ENCODE measurements around the gene BCL2L12. TPM values are rescaled to one million over a fixed set of nuclear protein-coding genes. Genes with fewer than 3 reads are reported as not detected.
"Not testable (repeated sequence)": the region's sequence is repeated elsewhere in the genome, so short reads cannot be mapped to it uniquely, and the experiment has no call there.

Gene BCL2L12, protein sequence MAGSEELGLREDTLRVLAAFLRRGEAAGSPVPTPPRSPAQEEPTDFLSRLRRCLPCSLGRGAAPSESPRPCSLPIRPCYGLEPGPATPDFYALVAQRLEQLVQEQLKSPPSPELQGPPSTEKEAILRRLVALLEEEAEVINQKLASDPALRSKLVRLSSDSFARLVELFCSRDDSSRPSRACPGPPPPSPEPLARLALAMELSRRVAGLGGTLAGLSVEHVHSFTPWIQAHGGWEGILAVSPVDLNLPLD
- 2.4 and 2.9 TPM in 2 replicates for total RNA-seq

GRCh38 chr19:49665351-49666119 is at the start of gene BCL2L12, which contains the start of gene IRF3:
TSS of gene BCL2L12 (plus strand) at chr19:49665933. CDS start at chr19:49666693, 760 bp downstream.
TSS of gene IRF3 (minus strand) at chr19:49665857. CDS start at chr19:49664838, 1,019 bp downstream.
- TF ChIP-seq, protein P1, sequence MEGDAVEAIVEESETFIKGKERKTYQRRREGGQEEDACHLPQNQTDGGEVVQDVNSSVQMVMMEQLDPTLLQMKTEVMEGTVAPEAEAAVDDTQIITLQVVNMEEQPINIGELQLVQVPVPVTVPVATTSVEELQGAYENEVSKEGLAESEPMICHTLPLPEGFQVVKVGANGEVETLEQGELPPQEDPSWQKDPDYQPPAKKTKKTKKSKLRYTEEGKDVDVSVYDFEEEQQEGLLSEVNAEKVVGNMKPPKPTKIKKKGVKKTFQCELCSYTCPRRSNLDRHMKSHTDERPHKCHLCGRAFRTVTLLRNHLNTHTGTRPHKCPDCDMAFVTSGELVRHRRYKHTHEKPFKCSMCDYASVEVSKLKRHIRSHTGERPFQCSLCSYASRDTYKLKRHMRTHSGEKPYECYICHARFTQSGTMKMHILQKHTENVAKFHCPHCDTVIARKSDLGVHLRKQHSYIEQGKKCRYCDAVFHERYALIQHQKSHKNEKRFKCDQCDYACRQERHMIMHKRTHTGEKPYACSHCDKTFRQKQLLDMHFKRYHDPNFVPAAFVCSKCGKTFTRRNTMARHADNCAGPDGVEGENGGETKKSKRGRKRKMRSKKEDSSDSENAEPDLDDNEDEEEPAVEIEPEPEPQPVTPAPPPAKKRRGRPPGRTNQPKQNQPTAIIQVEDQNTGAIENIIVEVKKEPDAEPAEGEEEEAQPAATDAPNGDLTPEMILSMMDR (IDR thresholded peaks at IDR 0.05; ENCODE audit: insufficient read depth, low read length, severe bottlenecking), result no peak
- no peak for FAIRE-seq
- peaks cover 18% of the 10 kb centered on the region for H3K36me3 ChIP-seq (ENCODE audit: control insufficient read depth, insufficient read depth, low read length)
- DNase-seq (ENCODE audit: low read depth), result peak; percentile 90
- H3K27me3 ChIP-seq (ENCODE audit: control insufficient read depth, insufficient read depth, low read length), result no peaks in the 10 kb centered on the region
- peak within 1 kb of the TSS; percentile 68 for H3K4me3 ChIP-seq (ENCODE audit: low read depth, low read length)

DNA sequence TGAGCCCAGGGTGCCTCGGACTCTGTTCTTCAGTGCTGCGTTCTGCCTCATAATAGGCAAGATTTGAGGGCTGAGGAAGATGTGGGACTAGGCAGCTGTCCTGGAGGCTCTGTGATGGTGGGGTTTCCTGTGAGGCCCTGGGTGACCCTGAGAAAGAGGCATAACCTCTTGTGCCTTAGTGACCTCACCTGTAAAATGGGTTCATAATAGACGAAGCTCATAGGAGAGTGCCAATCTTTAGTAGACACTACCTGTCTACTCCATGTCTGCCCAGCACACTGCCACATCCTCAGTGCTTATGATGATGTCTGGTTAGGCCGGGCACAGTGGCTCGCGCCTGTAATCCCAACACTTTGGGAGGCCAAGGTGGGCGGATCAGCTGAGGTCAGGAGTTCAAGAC is 49.2 kb upstream of the BCL2L12 start:
- H3K36me3 ChIP-seq (ENCODE audit: control insufficient read depth, insufficient read depth, low read length), result peaks cover 20% of the 10 kb centered on the region
- TF ChIP-seq, protein P1 (IDR thresholded peaks at IDR 0.05; ENCODE audit: insufficient read depth, low read length, severe bottlenecking), result no peak
- DNase-seq (ENCODE audit: low read depth) (no peak), FAIRE-seq (no peak)
- H3K27me3 ChIP-seq (ENCODE audit: control insufficient read depth, insufficient read depth, low read length), result no peaks in the 10 kb centered on the region
- H3K4me3 ChIP-seq (ENCODE audit: low read depth, low read length), result no peak overlapping the region

GRCh38 chr19:49616945-49617344 is 48.8 kb upstream of the BCL2L12 start:
- TF ChIP-seq, protein P1 (IDR thresholded peaks at IDR 0.05; ENCODE audit: insufficient read depth, low read length, severe bottlenecking), result no peak
- Histone ChIP-seq H3K27me3 (ENCODE audit: control insufficient read depth, insufficient read depth, low read length) (no peaks in the 10 kb centered on the region), H3K4me3 (ENCODE audit: low read depth, low read length) (no peak overlapping the region), H3K36me3 (ENCODE audit: control insufficient read depth, insufficient read depth, low read length) (peaks cover 22% of the 10 kb centered on the region)
- no peak for FAIRE-seq
- DNase-seq (ENCODE audit: low read depth), result no peak

- peaks cover 20% of the 10 kb centered on the region for H3K36me3 ChIP-seq (ENCODE audit: control insufficient read depth, insufficient read depth, low read length)
- DNase-seq (ENCODE audit: low read depth); H3K27me3 ChIP-seq (ENCODE audit: control insufficient read depth, insufficient read depth, low read length); FAIRE-seq; H3K4me3 ChIP-seq (ENCODE audit: low read depth, low read length): not testable (repeated sequence)
These were observed 47.9 kb upstream of the BCL2L12 start for GRCh38 chr19:49617860-49618259.

- FAIRE-seq, result no peak
- no peak for DNase-seq (ENCODE audit: low read depth)
These were observed 40.5 kb upstream of the BCL2L12 start for GRCh38 chr19:49624967-49625910.

More at GRCh38 chr19:49624967-49625910, 40.5 kb upstream of the BCL2L12 start:
- Histone ChIP-seq H3K4me3 (ENCODE audit: low read depth, low read length) (no peak overlapping the region), H3K27me3 (ENCODE audit: control insufficient read depth, insufficient read depth, low read length) (no peaks in the 10 kb centered on the region), H3K36me3 (ENCODE audit: control insufficient read depth, insufficient read depth, low read length) (peaks cover 7% of the 10 kb centered on the region)
- TF ChIP-seq, protein P1 (IDR thresholded peaks at IDR 0.05; ENCODE audit: insufficient read depth, low read length, severe bottlenecking), result no peak
